GM19099 (cell line): ENCODE data around the gene GPATCH8.

Experiments
- POLR2A ChIP-seq: IDR thresholded peaks from 3 replicates; pipeline ENCODE4 v1.6.1; 2011; ENCODE audit warnings: low read depth; ENCODE audit not compliant: insufficient read length; ENCODE audit errors: extremely low read depth

Gene GPATCH8

GRCh38 chr17:44487170-44487569 is 16.0 kb downstream of the GPATCH8 start:
- TF ChIP-seq POLR2A = no peak

DNA sequence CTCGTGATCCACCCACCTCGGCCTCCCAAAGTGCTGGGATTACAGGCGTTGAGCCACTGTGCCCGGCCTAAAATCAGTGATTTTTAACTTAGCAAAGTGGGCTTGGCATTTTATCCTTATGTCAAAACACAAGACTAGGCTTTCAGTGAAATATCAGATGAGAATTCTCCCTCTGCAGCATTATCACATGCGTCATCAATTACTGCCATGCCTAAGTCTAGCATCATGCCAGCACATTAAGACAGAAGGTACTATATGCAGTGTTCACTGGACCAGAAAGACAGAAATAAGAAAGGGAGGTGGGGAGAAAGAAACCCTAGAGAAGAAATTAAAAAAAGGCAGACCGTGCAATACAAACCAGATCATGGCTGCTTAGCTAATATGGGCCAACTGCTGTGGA is 29.8 kb downstream of the GPATCH8 start:
- no peak for TF ChIP-seq POLR2A

DNA sequence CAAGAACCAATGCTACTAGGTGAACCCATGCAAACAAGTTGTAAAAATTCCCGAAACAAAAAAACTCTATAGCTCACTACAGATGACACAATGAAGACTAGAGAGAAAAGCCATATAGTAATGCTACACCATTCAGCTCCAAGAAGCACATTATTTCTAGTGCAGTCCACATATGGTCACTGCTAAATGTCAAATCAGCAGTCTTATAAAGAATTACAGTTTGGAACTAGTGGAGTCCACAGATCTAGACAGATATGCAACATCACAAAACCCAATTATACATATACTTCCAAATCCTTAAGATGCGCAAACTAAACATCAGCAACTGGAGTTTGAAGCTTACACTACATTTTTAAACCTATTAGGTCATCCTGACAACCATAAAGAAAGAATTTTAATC is 33.5 kb downstream of the GPATCH8 start:
- TF ChIP-seq POLR2A = no peak

GRCh38 chr17:44467108-44467507 is 36.1 kb downstream of the GPATCH8 start:
- TF ChIP-seq POLR2A = no peak

DNA sequence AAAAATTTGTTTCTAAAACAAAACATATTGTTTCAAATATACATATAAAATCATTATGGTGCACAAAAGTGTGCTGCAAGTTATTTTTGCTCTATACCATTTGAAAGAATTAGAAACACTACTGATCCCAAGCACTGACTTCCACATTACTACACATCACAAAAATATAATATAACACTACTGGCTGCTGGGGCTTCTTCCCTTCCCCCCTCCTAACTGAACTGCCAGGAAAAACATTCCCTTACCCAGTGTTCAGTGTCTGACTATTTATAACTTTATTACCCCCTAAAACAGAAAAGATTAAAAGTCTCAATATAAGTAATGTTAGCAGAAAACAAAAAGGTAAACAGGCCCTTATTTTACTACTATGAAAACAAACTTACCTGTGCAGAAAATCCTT is 36.9 kb downstream of the GPATCH8 start:
- no peak for TF ChIP-seq POLR2A

GRCh38 chr17:44465897-44466296 is 37.3 kb downstream of the GPATCH8 start:
- TF ChIP-seq POLR2A = no peak

- TF ChIP-seq POLR2A = no peak
Observed at GRCh38 chr17:44465276-44465675, 37.9 kb downstream of the GPATCH8 start.

GRCh38 chr17:44464037-44464436 is 39.2 kb downstream of the GPATCH8 start:
- no peak for TF ChIP-seq POLR2A

GRCh38 chr17:44451832-44452231 is 51.4 kb downstream of the GPATCH8 start:
- TF ChIP-seq POLR2A = no peak

DNA sequence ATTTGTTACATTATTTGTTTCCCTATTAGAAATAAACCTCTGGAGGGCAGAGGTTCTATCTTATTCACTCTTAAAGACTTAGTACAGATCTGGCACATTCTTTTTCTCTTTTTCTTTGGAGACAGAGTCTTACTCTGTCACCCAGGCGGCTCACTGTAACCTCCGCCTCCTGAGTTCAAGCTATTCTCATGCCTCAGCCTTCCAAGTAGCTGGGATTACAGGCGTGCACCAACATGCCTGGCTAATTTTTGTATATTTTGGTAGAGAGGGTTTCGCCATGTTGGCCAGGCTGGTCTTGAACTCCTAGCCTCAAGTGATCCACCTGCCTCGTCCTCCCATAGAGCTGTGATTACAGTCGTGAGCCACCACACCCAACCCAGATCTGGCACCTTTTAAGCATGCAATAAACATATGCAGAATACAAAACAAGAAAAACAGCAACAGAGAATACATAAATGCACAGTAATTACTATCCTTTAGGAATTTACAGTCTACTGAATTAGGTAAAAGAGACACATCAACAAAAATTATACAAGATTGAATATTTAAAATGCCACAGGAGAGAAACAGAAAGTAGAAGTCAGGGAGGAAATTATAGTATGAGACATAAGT is 52.1 kb downstream of the GPATCH8 start:
- TF ChIP-seq POLR2A = no peak

DNA sequence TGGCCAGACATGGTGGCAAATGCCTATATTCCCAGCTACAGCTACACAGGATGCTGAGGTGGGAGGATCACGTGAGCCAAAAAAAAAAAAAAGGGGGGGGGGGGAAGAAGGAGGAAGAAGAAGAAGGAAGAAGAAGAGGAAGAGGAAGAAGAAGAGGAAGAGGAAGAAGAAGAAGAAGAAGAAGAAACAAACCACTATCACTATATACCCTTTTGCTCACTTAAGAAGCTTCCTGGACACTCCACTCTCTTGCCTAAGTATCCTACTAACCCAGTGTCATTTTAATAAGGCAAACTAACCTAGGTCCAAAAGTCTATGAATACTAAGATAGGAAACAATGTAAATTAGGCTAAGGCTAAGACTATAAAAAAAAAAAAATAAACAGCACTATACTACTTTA is 54.8 kb downstream of the GPATCH8 start:
- no peak for TF ChIP-seq POLR2A

DNA sequence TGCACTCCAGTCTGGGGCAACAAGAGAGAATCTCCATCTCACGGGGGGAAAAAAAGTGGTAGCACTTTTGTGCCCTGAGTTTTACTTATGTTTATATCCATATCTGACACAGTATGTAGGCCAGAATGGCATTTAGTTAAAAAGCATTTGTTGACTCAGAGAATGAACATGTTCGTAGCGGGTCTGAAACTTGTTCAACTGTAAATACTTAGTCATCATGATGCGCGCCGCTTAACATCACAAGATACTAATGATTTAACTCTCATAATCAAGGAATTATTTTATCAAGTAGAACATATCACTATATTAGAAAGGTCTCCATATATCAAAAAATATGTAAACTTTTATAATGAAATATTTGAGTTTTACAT is 58.5 kb downstream of the GPATCH8 start:
- no peak for TF ChIP-seq POLR2A

GRCh38 chr17:44442806-44443205 is 60.4 kb downstream of the GPATCH8 start:
- no peak for TF ChIP-seq POLR2A

DNA sequence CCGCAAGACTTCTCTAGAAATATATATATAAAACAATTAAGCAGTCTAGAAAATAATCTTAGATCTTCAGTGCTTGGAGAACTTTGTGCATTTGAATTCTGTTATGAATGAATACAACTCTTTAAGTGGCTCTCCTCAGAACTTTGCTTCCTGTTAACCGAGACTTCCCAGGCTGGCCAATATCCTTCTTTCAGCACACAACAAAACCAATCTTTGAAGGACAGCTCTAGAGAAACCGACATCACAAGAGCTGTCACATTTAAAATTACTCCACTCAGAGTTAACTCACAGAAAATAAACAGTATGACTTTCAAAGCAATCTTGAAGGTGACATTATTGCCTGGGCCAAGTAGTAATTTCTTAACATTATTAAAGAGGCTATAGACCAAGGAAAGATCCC is 64.0 kb downstream of the GPATCH8 start:
- no peak for TF ChIP-seq POLR2A

DNA sequence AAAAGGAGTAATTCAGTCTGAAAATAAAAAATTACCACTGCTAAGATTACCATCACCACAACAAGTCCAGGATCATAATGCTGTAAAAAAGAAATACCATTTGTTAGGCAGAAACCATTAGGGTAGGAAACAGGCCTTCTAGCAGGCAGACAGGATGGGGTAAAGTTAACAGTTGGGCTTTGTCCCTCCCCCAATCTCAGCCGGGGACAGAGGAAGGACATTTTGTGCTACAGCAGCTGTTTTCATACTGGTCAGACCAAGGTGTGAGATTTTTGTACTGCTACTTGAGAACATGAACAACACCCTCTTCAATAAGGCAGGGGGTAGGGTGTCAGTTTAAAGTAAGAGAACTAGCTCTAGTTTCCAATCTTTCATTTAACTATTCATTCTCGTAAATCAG is 64.6 kb downstream of the GPATCH8 start:
- TF ChIP-seq POLR2A = no peak

- TF ChIP-seq POLR2A = no peak
Observed at GRCh38 chr17:44436336-44436735, 66.9 kb downstream of the GPATCH8 start.
